Measurements from ENCODE around the gene NGRN. TPM values are rescaled to one million over a fixed set of nuclear protein-coding genes. Genes with fewer than 3 reads are reported as not detected.

The NGRN gene
- total RNA-seq, 1 donor from 2014 or later: 156 TPM

DNA sequence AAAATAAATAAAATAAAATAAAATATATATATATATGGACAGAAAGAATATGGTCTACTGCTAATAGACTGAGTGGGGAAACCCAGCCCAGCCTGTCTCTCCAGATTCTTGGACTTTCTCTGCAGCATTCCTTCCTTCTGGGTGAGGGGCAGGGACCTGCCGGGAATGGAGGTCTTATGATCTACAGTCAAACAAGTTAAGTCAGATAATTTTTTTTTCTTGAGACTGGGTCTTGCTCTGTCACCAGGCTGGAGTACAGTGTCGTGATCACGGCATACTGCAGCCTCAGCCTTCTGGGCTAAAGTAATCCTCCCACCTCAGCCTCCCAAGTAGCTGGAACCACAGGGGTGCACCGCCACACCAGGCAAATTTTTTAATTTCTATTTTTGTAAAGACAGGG, 53.1 kb downstream of the NGRN start:
- TF ChIP-seq, protein P1, sequence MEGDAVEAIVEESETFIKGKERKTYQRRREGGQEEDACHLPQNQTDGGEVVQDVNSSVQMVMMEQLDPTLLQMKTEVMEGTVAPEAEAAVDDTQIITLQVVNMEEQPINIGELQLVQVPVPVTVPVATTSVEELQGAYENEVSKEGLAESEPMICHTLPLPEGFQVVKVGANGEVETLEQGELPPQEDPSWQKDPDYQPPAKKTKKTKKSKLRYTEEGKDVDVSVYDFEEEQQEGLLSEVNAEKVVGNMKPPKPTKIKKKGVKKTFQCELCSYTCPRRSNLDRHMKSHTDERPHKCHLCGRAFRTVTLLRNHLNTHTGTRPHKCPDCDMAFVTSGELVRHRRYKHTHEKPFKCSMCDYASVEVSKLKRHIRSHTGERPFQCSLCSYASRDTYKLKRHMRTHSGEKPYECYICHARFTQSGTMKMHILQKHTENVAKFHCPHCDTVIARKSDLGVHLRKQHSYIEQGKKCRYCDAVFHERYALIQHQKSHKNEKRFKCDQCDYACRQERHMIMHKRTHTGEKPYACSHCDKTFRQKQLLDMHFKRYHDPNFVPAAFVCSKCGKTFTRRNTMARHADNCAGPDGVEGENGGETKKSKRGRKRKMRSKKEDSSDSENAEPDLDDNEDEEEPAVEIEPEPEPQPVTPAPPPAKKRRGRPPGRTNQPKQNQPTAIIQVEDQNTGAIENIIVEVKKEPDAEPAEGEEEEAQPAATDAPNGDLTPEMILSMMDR (IDR thresholded peaks at IDR 0.05; ENCODE audit: partially characterized antibody, unreplicated experiment): no peak
- Mint-ChIP-seq H3K36me3 (ENCODE audit: unreplicated experiment) (no peaks in the 10 kb centered on the region), H3K4me1 (ENCODE audit: low read depth, unreplicated experiment) (peaks cover 10% of the 10 kb centered on the region), H3K9me3 (ENCODE audit: unreplicated experiment) (no peaks in the 10 kb centered on the region), H3K4me3 (ENCODE audit: unreplicated experiment) (no peak overlapping the region), H3K27me3 (ENCODE audit: unreplicated experiment) (peaks cover 1% of the 10 kb centered on the region), H3K27ac (ENCODE audit: unreplicated experiment) (no peak overlapping the region)
- no peak for DNase-seq

DNA sequence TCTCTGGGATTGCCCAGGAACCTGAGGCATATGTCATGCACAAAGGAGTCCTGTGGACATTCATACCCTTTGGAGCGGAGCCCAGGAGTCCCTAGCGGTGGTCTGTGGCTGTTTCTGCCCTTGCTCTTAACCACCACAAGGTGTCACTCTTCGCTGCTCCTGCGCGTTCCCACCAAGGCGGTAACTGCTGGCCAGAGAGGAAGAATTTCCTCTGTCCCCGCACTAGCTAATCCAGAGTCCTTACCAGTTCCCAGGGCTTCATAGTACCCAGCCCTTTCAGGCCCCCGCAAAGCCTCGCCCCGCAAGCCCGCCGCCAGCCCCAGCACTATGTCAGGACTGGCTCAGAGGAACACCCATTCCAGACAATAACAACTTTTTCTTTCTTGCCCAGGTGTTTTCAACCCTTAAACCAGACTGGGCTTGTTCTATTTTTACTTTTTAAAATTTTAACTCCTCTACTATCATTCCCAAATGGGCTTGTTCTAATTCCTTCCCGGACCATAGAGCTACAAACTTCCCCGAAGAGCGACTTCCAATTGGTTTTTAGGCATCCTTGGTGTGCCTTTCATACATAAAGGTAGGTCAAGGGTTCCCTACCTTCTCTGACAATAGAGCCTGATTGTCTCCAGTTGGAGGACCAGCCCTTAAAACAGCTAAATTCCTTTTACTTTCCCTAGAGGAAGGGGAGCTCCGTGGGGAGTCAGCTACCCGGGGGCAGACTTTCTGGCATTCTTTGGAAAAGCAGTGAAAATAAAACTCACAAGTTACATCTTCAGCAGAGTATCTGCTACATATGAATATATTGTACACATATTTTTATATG, 54.8 kb downstream of the NGRN start:
- no peak overlapping the region for H3K27ac Mint-ChIP-seq (ENCODE audit: unreplicated experiment)
- TF ChIP-seq, protein P1 (IDR thresholded peaks at IDR 0.05; ENCODE audit: partially characterized antibody, unreplicated experiment): peak; percentile 82
- no peaks in the 10 kb centered on the region for H3K9me3 Mint-ChIP-seq (ENCODE audit: unreplicated experiment)
- H3K27me3 Mint-ChIP-seq (ENCODE audit: unreplicated experiment): peaks cover 1% of the 10 kb centered on the region
- DNase-seq: peak; percentile 77
- no peak overlapping the region for H3K4me3 Mint-ChIP-seq (ENCODE audit: unreplicated experiment)
- no peaks in the 10 kb centered on the region for H3K36me3 Mint-ChIP-seq (ENCODE audit: unreplicated experiment)
- peaks cover 10% of the 10 kb centered on the region for H3K4me1 Mint-ChIP-seq (ENCODE audit: low read depth, unreplicated experiment)

DNA sequence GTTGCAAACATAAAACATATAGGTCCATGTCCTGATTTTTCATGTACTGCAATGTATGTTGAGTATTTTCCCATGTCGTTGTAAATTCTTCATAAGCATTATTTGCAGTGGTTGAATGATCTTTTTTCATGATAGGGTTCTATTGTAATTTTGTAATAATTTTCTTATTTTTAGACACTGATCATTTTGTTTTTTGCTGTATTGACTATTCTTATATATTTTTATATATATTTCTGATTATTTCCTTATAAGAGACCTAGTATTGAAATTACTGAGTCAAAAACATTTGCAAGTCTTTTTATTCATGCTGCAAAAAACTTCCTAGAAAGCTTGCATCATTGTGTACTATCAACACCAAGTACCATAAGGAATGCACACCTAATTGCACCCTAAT, 55.4 kb downstream of the NGRN start:
- Mint-ChIP-seq H3K4me1 (ENCODE audit: low read depth, unreplicated experiment) (peaks cover 7% of the 10 kb centered on the region), H3K4me3 (ENCODE audit: unreplicated experiment) (no peak overlapping the region), H3K9me3 (ENCODE audit: unreplicated experiment) (no peaks in the 10 kb centered on the region), H3K27ac (ENCODE audit: unreplicated experiment) (no peak overlapping the region), H3K27me3 (ENCODE audit: unreplicated experiment) (peaks cover 1% of the 10 kb centered on the region), H3K36me3 (ENCODE audit: unreplicated experiment) (no peaks in the 10 kb centered on the region)
- no peak for DNase-seq
- TF ChIP-seq, protein P1 (IDR thresholded peaks at IDR 0.05; ENCODE audit: partially characterized antibody, unreplicated experiment): no peak

Other genes with a start within 250 kb of the NGRN start
- gene IDH2, start 163.2 kb upstream of the NGRN start, total RNA-seq (ENCODE audit: unreplicated experiment): 149 TPM
- gene SEMA4B, start 64.3 kb upstream of the NGRN start, total RNA-seq (ENCODE audit: unreplicated experiment): 31.8 TPM
- gene CIB1, start 31.7 kb upstream of the NGRN start, total RNA-seq (ENCODE audit: unreplicated experiment): 8.0 TPM
- gene GDPGP1, start 31.5 kb upstream of the NGRN start, total RNA-seq (ENCODE audit: unreplicated experiment): 7.4 TPM
- not detected for gene TTLL13, start 16.1 kb upstream of the NGRN start, total RNA-seq (ENCODE audit: unreplicated experiment)
- gene ZNF774, start 86.6 kb downstream of the NGRN start, total RNA-seq (ENCODE audit: unreplicated experiment): 6.7 TPM
- 61.1 TPM for gene IQGAP1, start 122.6 kb downstream of the NGRN start, total RNA-seq (ENCODE audit: unreplicated experiment)

Data from glutamatergic neuron (in vitro differentiated cells).